Endothelial cell of umbilical vein (primary cell): Measurements from ENCODE around the gene DNTT. TPM values are rescaled to one million over a fixed set of nuclear protein-coding genes. Genes with fewer than 3 reads are reported as not detected.

Experiments
- BruUV-seq: library from RNA; stranded (reverse); fragments of 400-500 nt; replicated peaks from 2 replicates; lab custom pipeline; 2021; lab: Mats Ljungman, UMichigan
- CTCF ChIA-PET: fragments of 300-600, 350-600 bp; sonication (Branson Sonifier 250); formaldehyde crosslinking; loops from one replicate; lab custom pipeline; 2021; ENCODE audit warnings: antibody characterized with exemption, inconsistent platforms; lab: Charles Lee
- POLR2A ChIA-PET: fragments of 300-600, 350-600 bp; sonication (Branson Sonifier 250); formaldehyde crosslinking; loops from one replicate; lab custom pipeline; 2021; ENCODE audit warnings: antibody characterized with exemption, inconsistent platforms; lab: Charles Lee
- DNase-seq: peaks from one replicate; pipeline ENCODE4 v3.0.0-alpha.2; 2011; ENCODE audit warnings: low read depth, low spot score
- FAIRE-seq: peaks from 2 replicates; lab custom pipeline; 2011; peaks lifted over from hg19 to GRCh38; lab: Jason Lieb, UNC
- H2AFZ ChIP-seq: 2 replicates; pipeline ENCODE4 v1.6.0; 2012; ENCODE audit warnings: low read depth, low read length, control low read depth, inconsistent platforms
- H3K27ac ChIP-seq: 2 replicates; pipeline ENCODE4 v1.5.1; 2011; ENCODE audit warnings: low read depth, mild to moderate bottlenecking, control low read depth, low read length, moderate library complexity; ENCODE audit not compliant: insufficient read depth
- H3K27me3 ChIP-seq, 2 experiments: 2 replicates each; pipeline versions ENCODE4 v1.6.0 to v1.6.1; 2011; ENCODE audit warnings: low read length in 2 of 2, mixed read lengths in 1 of 2; ENCODE audit not compliant: control insufficient read depth in 2 of 2, insufficient read depth in 2 of 2
- H3K36me3 ChIP-seq, 2 experiments: 2 replicates in 1 of 2; 3 replicates in 1 of 2; pipeline ENCODE4 v1.5.1; 2011; ENCODE audit warnings: low read length in 2 of 2, mild to moderate bottlenecking in 1 of 2, moderate library complexity in 1 of 2; ENCODE audit not compliant: control insufficient read depth in 2 of 2, insufficient read depth in 2 of 2; ENCODE audit errors: extremely low read depth in 1 of 2
- H3K4me1 ChIP-seq: 3 replicates; pipeline ENCODE4 v1.5.1; 2011; ENCODE audit warnings: mild to moderate bottlenecking, low read length; ENCODE audit not compliant: control insufficient read depth, insufficient read depth; ENCODE audit errors: extremely low read depth
- H3K4me2 ChIP-seq: 2 replicates; pipeline ENCODE4 v1.6.1; 2011; ENCODE audit warnings: low read length, control low read depth, mixed read lengths; ENCODE audit not compliant: insufficient read depth
- H3K4me3 ChIP-seq, 3 experiments: fragments of 200-600 bp in 1 of 3; sonication (generic), shearing (Covaris generic) in 1 of 3; replicated peaks in 1 of 3; 2 replicates each; pipeline ENCODE4 v1.5.1; 2011 to 2016; ENCODE audit warnings: control low read depth in 3 of 3, low read length in 3 of 3, mild to moderate bottlenecking in 2 of 3, inconsistent platforms in 1 of 3, low read depth in 1 of 3, moderate library complexity in 1 of 3; ENCODE audit not compliant: insufficient read depth in 1 of 3
- H3K79me2 ChIP-seq: 2 replicates; pipeline ENCODE4 v1.6.0; 2012; ENCODE audit warnings: low read length, inconsistent platforms; ENCODE audit not compliant: control insufficient read depth, insufficient read depth
- H3K9ac ChIP-seq: replicated peaks from 2 replicates; pipeline ENCODE3; 2011; ENCODE audit warnings: low read length, control low read depth; ENCODE audit not compliant: insufficient read depth; ENCODE audit errors: extremely low read depth
- H3K9me1 ChIP-seq: replicated peaks from 3 replicates; pipeline ENCODE4 v1.6.0; 2011; ENCODE audit warnings: mild to moderate bottlenecking, low read length; ENCODE audit not compliant: control insufficient read depth, insufficient read depth; ENCODE audit errors: extremely low read depth
- H3K9me3 ChIP-seq: replicated peaks from 2 replicates; pipeline ENCODE4 v1.5.1; 2012; ENCODE audit warnings: low read length, inconsistent platforms; ENCODE audit not compliant: control insufficient read depth, insufficient read depth
- H4K20me1 ChIP-seq: replicated peaks from 2 replicates; pipeline ENCODE3; 2011; ENCODE audit warnings: mild to moderate bottlenecking, low read length; ENCODE audit not compliant: control insufficient read depth, insufficient read depth; ENCODE audit errors: extremely low read depth
- CTCF ChIP-seq, 2 donors: IDR thresholded peaks; 1 replicate in 1 of 2; 2 replicates in 1 of 2; pipeline ENCODE4 v1.5.1; 2011; ENCODE audit warnings: low read length in 2 of 2, mild to moderate bottlenecking in 2 of 2, moderate library complexity in 2 of 2, control low read depth in 1 of 2, inconsistent platforms in 1 of 2, low read depth in 1 of 2; ENCODE audit not compliant: insufficient read depth in 1 of 2; ENCODE audit errors: extremely low read depth in 1 of 2
- EZH2 ChIP-seq: IDR thresholded peaks from 2 replicates; pipeline ENCODE4 v1.6.1; 2012; ENCODE audit warnings: borderline replicate concordance, low read depth, mild to moderate bottlenecking, moderate library complexity, low read length, inconsistent platforms; ENCODE audit not compliant: severe bottlenecking
- FOS ChIP-seq: IDR thresholded peaks from 2 replicates; pipeline ENCODE4 v1.6.1; 2011; ENCODE audit warnings: mild to moderate bottlenecking, low read length, moderate library complexity, borderline replicate concordance; ENCODE audit not compliant: insufficient read depth
- GATA2 ChIP-seq: IDR thresholded peaks from 2 replicates; pipeline ENCODE4 v1.7.0; 2011; ENCODE audit warnings: low read depth, mild to moderate bottlenecking, moderate library complexity, mixed read lengths, low read length; ENCODE audit not compliant: insufficient read length, insufficient read depth
- JUN ChIP-seq: IDR thresholded peaks from 2 replicates; pipeline ENCODE4 v1.6.1; 2011; ENCODE audit warnings: borderline replicate concordance, low read depth; ENCODE audit not compliant: insufficient read length, insufficient read depth
- MYC ChIP-seq: IDR thresholded peaks from one replicate; pipeline ENCODE4 v1.6.1; 2011; ENCODE audit warnings: mild to moderate bottlenecking, low read depth, low read length
- POLR2A ChIP-seq: IDR thresholded peaks from 2 replicates; pipeline ENCODE4 v1.6.1; 2012; ENCODE audit warnings: low read depth, mild to moderate bottlenecking, control low read depth, low read length
- POLR2AphosphoS5 ChIP-seq: IDR thresholded peaks from 2 replicates; pipeline ENCODE4 v1.6.1; 2012; ENCODE audit warnings: low read depth, mild to moderate bottlenecking, control low read depth, low read length, moderate library complexity; ENCODE audit not compliant: insufficient read depth
- dilution Hi-C: fragments of 300-500 bp; cut with MboI; formaldehyde crosslinking; loops from one replicate; pipeline ENCODE4 v1.15.0; 2019; ENCODE audit warnings: low sequenced_read_pairs; ENCODE audit not compliant: extremely low pct_ligation_motif_present
- intact Hi-C: fragments of 100-400 bp; cut with micrococcal nuclease; formaldehyde crosslinking; loops from one replicate; pipeline ENCODE4 v1.10.0; 2022
- polyA plus RNA-seq, 4 experiments: library from polyadenylated mRNA; depleted of rRNA in 3 of 4; stranded (reverse) in 3 of 4; unstranded in 1 of 4; fragments of >200 nt; gene quantifications; 2 replicates each; pipeline versions ENCODE4 v1.2.1 to v1.2.3, GENCODE V29; 2011 to 2012; ENCODE audit warnings: missing spikeins in 1 of 4
- total RNA-seq: library from RNA; stranded (reverse); gene quantifications from 2 replicates; pipeline ENCODE4 v1.2.3, GENCODE V29; 2021
- TF ChIP-seq, protein P1 (sequence below): IDR thresholded peaks from 2 replicates; pipeline ENCODE4 v1.6.1; 2011; ENCODE audit not compliant: insufficient read depth, insufficient read length

Gene DNTT
- total and polyA plus RNA-seq, 2 donors (not counting 3 experiments of a cell fraction or from before 2014, with no cell fraction given), result not detected

DNA sequence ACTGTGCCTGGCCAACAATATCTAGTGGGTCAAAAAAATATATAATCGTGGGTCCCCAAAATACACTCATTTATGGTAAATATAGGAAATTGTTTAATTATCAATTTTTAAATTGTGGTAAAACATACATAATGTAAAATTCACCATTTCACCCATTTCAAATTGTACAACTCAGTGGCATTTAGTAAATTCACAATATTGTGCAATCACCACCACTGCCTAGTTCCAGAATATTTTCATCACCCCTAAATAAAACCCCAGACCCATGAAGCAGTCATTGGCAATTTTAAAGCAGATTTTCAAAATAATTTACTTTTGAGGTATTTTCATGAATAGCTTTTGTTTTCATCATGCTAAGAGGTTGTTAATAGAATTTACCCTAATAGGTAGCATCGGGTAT lies 43.1 kb upstream of the DNTT start:
- H4K20me1 ChIP-seq, result no peaks in the 10 kb centered on the region
- H3K9me1 ChIP-seq, result no peaks in the 10 kb centered on the region
- TF ChIP-seq FOS (no peak), CTCF (IDR thresholded peaks at IDR 0.05; ENCODE audit: extremely low read depth in 1 of 2, insufficient read depth in 1 of 2, low read depth in 1 of 2, low read length in 2 of 2) (no peak), GATA2 (no peak), MYC (no peak), POLR2A (no peak), POLR2AphosphoS5 (no peak), JUN (no peak), EZH2 (no peak)
- TF ChIP-seq, protein P1, sequence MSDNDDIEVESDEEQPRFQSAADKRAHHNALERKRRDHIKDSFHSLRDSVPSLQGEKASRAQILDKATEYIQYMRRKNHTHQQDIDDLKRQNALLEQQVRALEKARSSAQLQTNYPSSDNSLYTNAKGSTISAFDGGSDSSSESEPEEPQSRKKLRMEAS, result no peak
- POLR2A ChIA-PET, result no interaction called here
- H3K4me1 ChIP-seq, result no peaks in the 10 kb centered on the region
- no peaks in the 10 kb centered on the region for H3K79me2 ChIP-seq
- H3K9ac ChIP-seq, result no peak overlapping the region
- dilution Hi-C loops, result no loop called here
- DNase-seq (no peak), FAIRE-seq (no peak)
- H2AFZ ChIP-seq, result no peak overlapping the region
- CTCF ChIA-PET, result interaction anchor here (1.5 kb wide), 1 partner anchor 32 kb away, joined by 7 read pairs; no protein-coding TSS in a partner anchor
- no peaks in the 10 kb centered on the region for H3K36me3 ChIP-seq
- BruUV-seq, result no TSS peak
- no peaks in the 10 kb centered on the region for H3K9me3 ChIP-seq
- H3K4me2 ChIP-seq, result no peak overlapping the region
- H3K27ac ChIP-seq, result no peak overlapping the region
- no peak overlapping the region for H3K4me3 ChIP-seq
- intact Hi-C loops, result no loop called here
- H3K27me3 ChIP-seq, result no peaks in the 10 kb centered on the region
